SU-DHL-6 (cell line): Measurements from ENCODE around the gene RAB11FIP3.

ENCODE experiments used
- EZH2phosphoT487 ChIP-seq: fragments of 200-600 bp; sonication (generic), shearing (Covaris generic); conservative IDR thresholded peaks from 2 replicates; pipeline ENCODE4 v1.6.1; 2018; ENCODE audit warnings: mild to moderate bottlenecking, antibody characterized with exemption, low read length, moderate library complexity, mixed read lengths
- TF ChIP-seq, protein P1 (sequence below): fragments of 200-600 bp; sonication (generic); IDR thresholded peaks from one replicate; pipeline ENCODE4 v1.5.1; 2017; ENCODE audit warnings: antibody characterized with exemption, mild to moderate bottlenecking, low read length, moderate library complexity; ENCODE audit not compliant: insufficient read depth, poor library complexity, severe bottlenecking

DNA sequence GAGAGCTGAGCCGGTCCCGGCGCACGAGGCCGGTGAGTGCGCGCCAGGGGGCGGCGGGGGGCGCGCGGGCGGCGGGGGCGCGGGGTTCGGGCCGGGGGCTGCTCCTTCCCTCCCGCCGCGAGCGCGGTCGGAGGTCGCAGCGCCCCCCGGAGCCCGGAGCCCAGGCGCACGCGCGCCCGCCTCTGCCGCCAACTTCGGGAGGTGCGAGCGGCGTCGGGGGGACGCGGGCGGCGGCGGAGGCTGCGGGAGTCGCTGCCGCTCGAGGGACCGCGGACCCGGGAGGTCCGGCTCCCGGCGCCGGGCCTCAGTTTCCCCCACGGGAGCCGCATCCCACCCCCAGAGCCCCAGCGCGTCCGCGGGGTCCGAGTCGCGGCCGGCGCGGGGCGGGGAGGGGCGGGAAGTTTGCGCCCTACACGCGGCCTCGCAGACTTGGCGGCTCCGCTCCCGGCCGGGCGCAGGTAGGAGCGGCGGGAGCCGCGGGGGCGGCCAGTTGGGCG is 134.8 kb downstream of the RAB11FIP3 start, which contains the start of gene PRR35:
- TF ChIP-seq, protein P1, sequence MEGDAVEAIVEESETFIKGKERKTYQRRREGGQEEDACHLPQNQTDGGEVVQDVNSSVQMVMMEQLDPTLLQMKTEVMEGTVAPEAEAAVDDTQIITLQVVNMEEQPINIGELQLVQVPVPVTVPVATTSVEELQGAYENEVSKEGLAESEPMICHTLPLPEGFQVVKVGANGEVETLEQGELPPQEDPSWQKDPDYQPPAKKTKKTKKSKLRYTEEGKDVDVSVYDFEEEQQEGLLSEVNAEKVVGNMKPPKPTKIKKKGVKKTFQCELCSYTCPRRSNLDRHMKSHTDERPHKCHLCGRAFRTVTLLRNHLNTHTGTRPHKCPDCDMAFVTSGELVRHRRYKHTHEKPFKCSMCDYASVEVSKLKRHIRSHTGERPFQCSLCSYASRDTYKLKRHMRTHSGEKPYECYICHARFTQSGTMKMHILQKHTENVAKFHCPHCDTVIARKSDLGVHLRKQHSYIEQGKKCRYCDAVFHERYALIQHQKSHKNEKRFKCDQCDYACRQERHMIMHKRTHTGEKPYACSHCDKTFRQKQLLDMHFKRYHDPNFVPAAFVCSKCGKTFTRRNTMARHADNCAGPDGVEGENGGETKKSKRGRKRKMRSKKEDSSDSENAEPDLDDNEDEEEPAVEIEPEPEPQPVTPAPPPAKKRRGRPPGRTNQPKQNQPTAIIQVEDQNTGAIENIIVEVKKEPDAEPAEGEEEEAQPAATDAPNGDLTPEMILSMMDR, result no peak
- TF ChIP-seq EZH2phosphoT487, result no peak
